T-helper 2 cell treated with Interferon-gamma antibody and Interleukin-4, amounts not matched to agents 5 μg/mL and 100 μg/mL, for 36 hours (primary cell): Measurements from ENCODE around the gene CHCHD6.
"Not testable (repeated sequence)": the region's sequence is repeated elsewhere in the genome, so short reads cannot be mapped to it uniquely, and the experiment has no call there.

Source experiments
- DNase-seq: peaks from one replicate; pipeline ENCODE4 v3.0.0; 2021; ENCODE audit warnings: low spot score
- H3K27ac Mint-ChIP-seq: one replicate; pipeline ENCODE4 v1.8.0; 2021; ENCODE audit warnings: mild to moderate bottlenecking, mixed read lengths
- H3K27me3 Mint-ChIP-seq: one replicate; pipeline ENCODE4 v1.8.0; 2021; ENCODE audit warnings: low read depth, mixed read lengths
- H3K36me3 Mint-ChIP-seq: one replicate; pipeline ENCODE4 v1.8.0; 2021; ENCODE audit warnings: low read depth, mixed read lengths
- H3K4me1 Mint-ChIP-seq: one replicate; pipeline ENCODE4 v1.8.0; 2021; ENCODE audit warnings: low read depth, mixed read lengths
- H3K4me3 Mint-ChIP-seq: one replicate; pipeline ENCODE4 v1.8.0; 2022; ENCODE audit warnings: mild to moderate bottlenecking, moderate library complexity, mixed read lengths
- H3K9me3 Mint-ChIP-seq: one replicate; pipeline ENCODE4 v1.8.0; 2021; ENCODE audit warnings: mixed read lengths

Gene CHCHD6

GRCh38 chr3:126768903-126769302 is 64.9 kb downstream of the CHCHD6 start:
- Mint-ChIP-seq H3K9me3 (peaks cover 9% of the 10 kb centered on the region), H3K27me3 (no peaks in the 10 kb centered on the region), H3K27ac (no peak overlapping the region), H3K36me3 (peaks cover 2% of the 10 kb centered on the region), H3K4me3 (no peak overlapping the region), H3K4me1 (peaks cover 3% of the 10 kb centered on the region)
- no peak for DNase-seq

- peaks cover 2% of the 10 kb centered on the region for H3K36me3 Mint-ChIP-seq
- H3K27ac Mint-ChIP-seq: no peak overlapping the region
- no peaks in the 10 kb centered on the region for H3K27me3 Mint-ChIP-seq
- DNase-seq: no peak
- peaks cover 3% of the 10 kb centered on the region for H3K4me1 Mint-ChIP-seq
- H3K4me3 Mint-ChIP-seq: no peak overlapping the region
- peaks cover 9% of the 10 kb centered on the region for H3K9me3 Mint-ChIP-seq
Measured at GRCh38 chr3:126770096-126770495, 66.1 kb downstream of the CHCHD6 start.

GRCh38 chr3:126773167-126773566 is 69.1 kb downstream of the CHCHD6 start:
- no peak overlapping the region for H3K27ac Mint-ChIP-seq
- peaks cover 5% of the 10 kb centered on the region for H3K9me3 Mint-ChIP-seq
- H3K36me3 Mint-ChIP-seq: no peaks in the 10 kb centered on the region
- no peaks in the 10 kb centered on the region for H3K27me3 Mint-ChIP-seq
- no peak for DNase-seq
- no peak overlapping the region for H3K4me3 Mint-ChIP-seq
- H3K4me1 Mint-ChIP-seq: peaks cover 1% of the 10 kb centered on the region

GRCh38 chr3:126773783-126774182 is 69.7 kb downstream of the CHCHD6 start:
- no peak overlapping the region for H3K27ac Mint-ChIP-seq
- DNase-seq: no peak
- H3K4me3 Mint-ChIP-seq: no peak overlapping the region
- peaks cover 5% of the 10 kb centered on the region for H3K9me3 Mint-ChIP-seq
- H3K36me3 Mint-ChIP-seq: no peaks in the 10 kb centered on the region
- no peaks in the 10 kb centered on the region for H3K27me3 Mint-ChIP-seq
- H3K4me1 Mint-ChIP-seq: no peaks in the 10 kb centered on the region

GRCh38 chr3:126777366-126777765 is 73.3 kb downstream of the CHCHD6 start:
- no peaks in the 10 kb centered on the region for H3K4me1 Mint-ChIP-seq
- no peak for DNase-seq
- H3K27ac Mint-ChIP-seq: no peak overlapping the region
- no peaks in the 10 kb centered on the region for H3K36me3 Mint-ChIP-seq
- H3K27me3 Mint-ChIP-seq: no peaks in the 10 kb centered on the region
- no peaks in the 10 kb centered on the region for H3K9me3 Mint-ChIP-seq
- no peak overlapping the region for H3K4me3 Mint-ChIP-seq

- no peaks in the 10 kb centered on the region for H3K36me3 Mint-ChIP-seq
- no peaks in the 10 kb centered on the region for H3K4me1 Mint-ChIP-seq
- no peaks in the 10 kb centered on the region for H3K27me3 Mint-ChIP-seq
- no peak for DNase-seq
- H3K27ac Mint-ChIP-seq: no peak overlapping the region
- no peak overlapping the region for H3K4me3 Mint-ChIP-seq
- H3K9me3 Mint-ChIP-seq: no peaks in the 10 kb centered on the region
Measured at GRCh38 chr3:126780666-126781065, 76.6 kb downstream of the CHCHD6 start.

- Mint-ChIP-seq H3K9me3 (no peaks in the 10 kb centered on the region), H3K27ac (no peak overlapping the region), H3K4me3 (no peak overlapping the region), H3K27me3 (no peaks in the 10 kb centered on the region), H3K4me1 (no peaks in the 10 kb centered on the region), H3K36me3 (no peaks in the 10 kb centered on the region)
- no peak for DNase-seq
Measured at GRCh38 chr3:126781406-126781805, 77.4 kb downstream of the CHCHD6 start.

- H3K27me3 Mint-ChIP-seq: no peaks in the 10 kb centered on the region
- H3K36me3 Mint-ChIP-seq: no peaks in the 10 kb centered on the region
- H3K4me1 Mint-ChIP-seq: no peaks in the 10 kb centered on the region
- no peak overlapping the region for H3K27ac Mint-ChIP-seq
- H3K4me3 Mint-ChIP-seq: no peak overlapping the region
- H3K9me3 Mint-ChIP-seq: no peaks in the 10 kb centered on the region
- no peak for DNase-seq
Measured at GRCh38 chr3:126781889-126782491, 78.0 kb downstream of the CHCHD6 start.

- H3K27me3 Mint-ChIP-seq: no peaks in the 10 kb centered on the region
- H3K9me3 Mint-ChIP-seq: no peaks in the 10 kb centered on the region
- no peak overlapping the region for H3K27ac Mint-ChIP-seq
- no peaks in the 10 kb centered on the region for H3K4me1 Mint-ChIP-seq
- no peak overlapping the region for H3K4me3 Mint-ChIP-seq
- no peak for DNase-seq
- no peaks in the 10 kb centered on the region for H3K36me3 Mint-ChIP-seq
Measured at GRCh38 chr3:126782536-126782935, 78.5 kb downstream of the CHCHD6 start.

GRCh38 chr3:126784254-126784653 is 80.2 kb downstream of the CHCHD6 start:
- H3K36me3 Mint-ChIP-seq: no peaks in the 10 kb centered on the region
- H3K27me3 Mint-ChIP-seq: no peaks in the 10 kb centered on the region
- no peak overlapping the region for H3K4me3 Mint-ChIP-seq
- no peaks in the 10 kb centered on the region for H3K9me3 Mint-ChIP-seq
- no peak for DNase-seq
- H3K4me1 Mint-ChIP-seq: no peaks in the 10 kb centered on the region
- no peak overlapping the region for H3K27ac Mint-ChIP-seq

- not testable (repeated sequence) for H3K27ac Mint-ChIP-seq, H3K36me3 Mint-ChIP-seq, H3K4me3 Mint-ChIP-seq, H3K4me1 Mint-ChIP-seq, H3K27me3 Mint-ChIP-seq, DNase-seq
- peaks cover 19% of the 10 kb centered on the region for H3K9me3 Mint-ChIP-seq
Measured at GRCh38 chr3:126791320-126791719, 87.3 kb downstream of the CHCHD6 start.

GRCh38 chr3:126792998-126793397 is 89.0 kb downstream of the CHCHD6 start:
- Mint-ChIP-seq H3K27ac (no peak overlapping the region), H3K4me3 (no peak overlapping the region), H3K36me3 (no peaks in the 10 kb centered on the region), H3K27me3 (no peaks in the 10 kb centered on the region), H3K4me1 (no peaks in the 10 kb centered on the region), H3K9me3 (peaks cover 23% of the 10 kb centered on the region)
- DNase-seq: no peak

GRCh38 chr3:126797563-126797962 is 93.5 kb downstream of the CHCHD6 start:
- DNase-seq: no peak
- Mint-ChIP-seq H3K4me3 (no peak overlapping the region), H3K36me3 (no peaks in the 10 kb centered on the region), H3K27ac (no peak overlapping the region), H3K27me3 (no peaks in the 10 kb centered on the region), H3K4me1 (no peaks in the 10 kb centered on the region), H3K9me3 (peaks cover 27% of the 10 kb centered on the region)

- Mint-ChIP-seq H3K4me3 (no peak overlapping the region), H3K27ac (no peak overlapping the region), H3K36me3 (no peaks in the 10 kb centered on the region), H3K27me3 (no peaks in the 10 kb centered on the region), H3K4me1 (no peaks in the 10 kb centered on the region), H3K9me3 (peaks cover 17% of the 10 kb centered on the region)
- DNase-seq: no peak
Measured at GRCh38 chr3:126798521-126798920, 94.5 kb downstream of the CHCHD6 start.

- Mint-ChIP-seq H3K9me3 (peaks cover 12% of the 10 kb centered on the region), H3K36me3 (no peaks in the 10 kb centered on the region), H3K27ac (no peak overlapping the region), H3K27me3 (no peaks in the 10 kb centered on the region), H3K4me3 (no peak overlapping the region), H3K4me1 (no peaks in the 10 kb centered on the region)
- no peak for DNase-seq
Measured at GRCh38 chr3:126799099-126799498, 95.1 kb downstream of the CHCHD6 start.
